ENCODE data around the gene NDUFA12. TPM values are rescaled to one million over a fixed set of nuclear protein-coding genes. Genes with fewer than 3 reads are reported as not detected.

The NDUFA12 gene
- total RNA-seq, 1 donor from 2014 or later: 124 TPM

GRCh38 chr12:94942663-94943062 is 60.8 kb downstream of the NDUFA12 start:
- H3K4me1 Mint-ChIP-seq: peaks cover 10% of the 10 kb centered on the region
- no peak for DNase-seq (ENCODE audit: low read depth, low spot score)
- peaks cover 3% of the 10 kb centered on the region for H3K36me3 Mint-ChIP-seq (ENCODE audit: low read depth)
- H3K27me3 Mint-ChIP-seq (ENCODE audit: low read depth): no peaks in the 10 kb centered on the region
- no peak for TF ChIP-seq CTCF (conservative IDR thresholded peaks at IDR 0.05)
- H3K9me3 Mint-ChIP-seq: peaks cover 3% of the 10 kb centered on the region
- no peak overlapping the region for H3K27ac Mint-ChIP-seq (ENCODE audit: unreplicated experiment)
- H3K4me3 Mint-ChIP-seq: no peak overlapping the region

- Mint-ChIP-seq H3K4me3 (no peak overlapping the region), H3K4me1 (peaks cover 10% of the 10 kb centered on the region), H3K36me3 (ENCODE audit: low read depth) (peaks cover 3% of the 10 kb centered on the region), H3K27me3 (ENCODE audit: low read depth) (no peaks in the 10 kb centered on the region), H3K9me3 (peaks cover 3% of the 10 kb centered on the region), H3K27ac (ENCODE audit: unreplicated experiment) (no peak overlapping the region)
- DNase-seq (ENCODE audit: low read depth, low spot score): no peak
- TF ChIP-seq CTCF (conservative IDR thresholded peaks at IDR 0.05): no peak
These were observed 62.0 kb downstream of the NDUFA12 start for GRCh38 chr12:94941440-94941862.

- no peak for TF ChIP-seq CTCF (conservative IDR thresholded peaks at IDR 0.05)
- no peak for DNase-seq (ENCODE audit: low read depth, low spot score)
- H3K27ac Mint-ChIP-seq (ENCODE audit: unreplicated experiment): no peak overlapping the region
- peaks cover 10% of the 10 kb centered on the region for H3K4me1 Mint-ChIP-seq
- peaks cover 3% of the 10 kb centered on the region for H3K36me3 Mint-ChIP-seq (ENCODE audit: low read depth)
- no peak overlapping the region for H3K4me3 Mint-ChIP-seq
- no peaks in the 10 kb centered on the region for H3K27me3 Mint-ChIP-seq (ENCODE audit: low read depth)
- peaks cover 3% of the 10 kb centered on the region for H3K9me3 Mint-ChIP-seq
These were observed 62.7 kb downstream of the NDUFA12 start for GRCh38 chr12:94940771-94941170.

GRCh38 chr12:94938583-94938982 is 64.9 kb downstream of the NDUFA12 start:
- no peak for TF ChIP-seq CTCF (conservative IDR thresholded peaks at IDR 0.05)
- Mint-ChIP-seq H3K4me3 (no peak overlapping the region), H3K27me3 (ENCODE audit: low read depth) (no peaks in the 10 kb centered on the region), H3K9me3 (peaks cover 3% of the 10 kb centered on the region), H3K4me1 (peaks cover 10% of the 10 kb centered on the region), H3K36me3 (ENCODE audit: low read depth) (peaks cover under 1% of the 10 kb centered on the region), H3K27ac (ENCODE audit: unreplicated experiment) (no peak overlapping the region)
- DNase-seq (ENCODE audit: low read depth, low spot score): no peak

- no peak overlapping the region for H3K4me3 Mint-ChIP-seq
These were observed 72.7 kb downstream of the NDUFA12 start for GRCh38 chr12:94930772-94931171.

More at GRCh38 chr12:94930772-94931171, 72.7 kb downstream of the NDUFA12 start:
- Mint-ChIP-seq H3K27me3 (ENCODE audit: low read depth) (no peaks in the 10 kb centered on the region), H3K4me1 (peaks cover 3% of the 10 kb centered on the region), H3K27ac (ENCODE audit: unreplicated experiment) (no peak overlapping the region), H3K36me3 (ENCODE audit: low read depth) (no peaks in the 10 kb centered on the region), H3K9me3 (no peaks in the 10 kb centered on the region)
- TF ChIP-seq CTCF (conservative IDR thresholded peaks at IDR 0.05): no peak
- DNase-seq (ENCODE audit: low read depth, low spot score): no peak
